Adrenal gland (tissue), 5 donors: Measurements from ENCODE around the gene PTGIR.

Experiments used
- POLR2A ChIP-seq, 2 donors: fragments of 450-650 bp; IDR thresholded peaks; one replicate each; pipeline ENCODE4 v1.6.1; 2017; ENCODE audit warnings: antibody characterized with exemption in 2 of 2, mild to moderate bottlenecking in 2 of 2, moderate library complexity in 1 of 2
- TF ChIP-seq, protein P1 (sequence below), 6 experiments: fragments of 450-650 bp in 4 of 6; fragments of 200-600 bp in 2 of 6; sonication (generic) in 1 of 6; IDR thresholded peaks; 1 replicate in 5 of 6; 2 replicates in 1 of 6; pipeline versions ENCODE4 v1.5.1 to v1.8.0; 2016 to 2021; ENCODE audit warnings: antibody characterized with exemption in 6 of 6, mild to moderate bottlenecking in 2 of 6, moderate library complexity in 1 of 6
- donor health status: DM: no; HTN: no; CAD: no.

DNA sequence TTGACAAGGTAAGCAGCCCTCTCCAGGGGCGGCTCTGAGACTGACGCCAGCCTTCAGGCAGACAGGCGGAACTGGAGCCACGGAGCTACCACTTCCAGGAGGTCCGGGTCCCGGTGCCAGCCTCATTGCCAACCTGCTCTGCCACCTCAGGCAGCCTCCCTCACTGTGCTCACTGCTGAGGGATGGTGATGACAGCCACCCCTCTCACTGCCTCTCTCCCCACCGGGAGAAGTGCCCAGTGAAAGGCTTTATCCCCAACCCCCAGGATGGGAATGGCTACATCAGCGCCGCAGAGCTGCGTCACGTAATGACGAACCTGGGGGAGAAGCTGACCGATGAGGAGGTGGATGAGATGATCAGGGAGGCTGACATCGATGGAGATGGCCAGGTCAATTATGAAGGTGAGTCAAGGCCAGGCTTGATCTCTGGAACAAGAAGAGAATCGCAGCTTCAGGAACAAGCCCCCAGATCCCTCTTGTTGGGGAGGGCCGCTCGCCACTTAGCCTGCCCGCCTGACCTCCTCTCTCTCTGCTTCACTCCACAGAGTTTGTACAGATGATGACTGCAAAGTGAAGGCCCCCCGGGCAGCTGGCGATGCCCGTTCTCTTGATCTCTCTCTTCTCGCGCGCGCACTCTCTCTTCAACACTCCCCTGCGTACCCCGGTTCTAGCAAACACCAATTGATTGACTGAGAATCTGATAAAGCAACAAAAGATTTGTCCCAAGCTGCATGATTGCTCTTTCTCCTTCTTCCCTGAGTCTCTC is 16.1 kb downstream of the PTGIR start:
- TF ChIP-seq, protein P1, sequence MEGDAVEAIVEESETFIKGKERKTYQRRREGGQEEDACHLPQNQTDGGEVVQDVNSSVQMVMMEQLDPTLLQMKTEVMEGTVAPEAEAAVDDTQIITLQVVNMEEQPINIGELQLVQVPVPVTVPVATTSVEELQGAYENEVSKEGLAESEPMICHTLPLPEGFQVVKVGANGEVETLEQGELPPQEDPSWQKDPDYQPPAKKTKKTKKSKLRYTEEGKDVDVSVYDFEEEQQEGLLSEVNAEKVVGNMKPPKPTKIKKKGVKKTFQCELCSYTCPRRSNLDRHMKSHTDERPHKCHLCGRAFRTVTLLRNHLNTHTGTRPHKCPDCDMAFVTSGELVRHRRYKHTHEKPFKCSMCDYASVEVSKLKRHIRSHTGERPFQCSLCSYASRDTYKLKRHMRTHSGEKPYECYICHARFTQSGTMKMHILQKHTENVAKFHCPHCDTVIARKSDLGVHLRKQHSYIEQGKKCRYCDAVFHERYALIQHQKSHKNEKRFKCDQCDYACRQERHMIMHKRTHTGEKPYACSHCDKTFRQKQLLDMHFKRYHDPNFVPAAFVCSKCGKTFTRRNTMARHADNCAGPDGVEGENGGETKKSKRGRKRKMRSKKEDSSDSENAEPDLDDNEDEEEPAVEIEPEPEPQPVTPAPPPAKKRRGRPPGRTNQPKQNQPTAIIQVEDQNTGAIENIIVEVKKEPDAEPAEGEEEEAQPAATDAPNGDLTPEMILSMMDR (IDR thresholded peaks at IDR 0.05): no peak
- no peak for TF ChIP-seq POLR2A (IDR thresholded peaks at IDR 0.05)
